ACHN (cell line): ENCODE data around the gene CSN2.

Experiments used
- DNase-seq: peaks from one replicate; pipeline ENCODE4 v3.0.0-alpha.2; 2015
- in situ Hi-C: cut with HindIII; loops from 2 replicates; pipeline ENCODE4 v1.10.0; 2017; ENCODE audit warnings: low sequenced_read_pairs, low pct_ligation_motif_present, low pct_unique_long_range_greater_than_20kb

The CSN2 gene

GRCh38 chr4:69910016-69910782 lies 55.3 kb downstream of the CSN2 start:
- in situ Hi-C loops = no loop called here
- no peak for DNase-seq

GRCh38 chr4:69909195-69909594 lies 56.3 kb downstream of the CSN2 start:
- no peak for DNase-seq
- in situ Hi-C loops = no loop called here

- in situ Hi-C loops = no loop called here
- DNase-seq = no peak
Measured at GRCh38 chr4:69907151-69907550, 58.4 kb downstream of the CSN2 start.
